K562 (cell line): ENCODE measurements around the gene PDZD2.

Experiments used
- CTCF ChIP-seq, 3 experiments: IDR thresholded peaks in 2 of 3; conservative IDR thresholded peaks in 1 of 3; 2 replicates each; pipeline ENCODE4 v1.5.1; 2011 to 2012; ENCODE audit warnings: low read length in 3 of 3, mild to moderate bottlenecking in 3 of 3, control low read depth in 2 of 3, improper control_type of control experiment in 1 of 3, inconsistent platforms in 1 of 3, low read depth in 1 of 3, mixed read lengths in 1 of 3, moderate library complexity in 1 of 3; ENCODE audit not compliant: insufficient read depth in 2 of 3
- EZH2 ChIP-seq: IDR thresholded peaks from 2 replicates; pipeline ENCODE4 v1.6.1; 2012; ENCODE audit warnings: low read depth, mild to moderate bottlenecking, inconsistent platforms, low read length, borderline replicate concordance
- HNRNPK ChIP-seq: fragments of 200-400 bp; formaldehyde crosslinking; IDR thresholded peaks from one replicate; pipeline ENCODE4 v1.6.1; 2018; ENCODE audit warnings: mild to moderate bottlenecking, low read depth, low read length; ENCODE audit not compliant: poor library complexity, severe bottlenecking
- NFXL1 ChIP-seq: fragments of 450-650 bp; formaldehyde crosslinking; IDR thresholded peaks from 2 replicates; pipeline ENCODE4 v1.4.0; 2021; ENCODE audit warnings: mild to moderate bottlenecking

DNA sequence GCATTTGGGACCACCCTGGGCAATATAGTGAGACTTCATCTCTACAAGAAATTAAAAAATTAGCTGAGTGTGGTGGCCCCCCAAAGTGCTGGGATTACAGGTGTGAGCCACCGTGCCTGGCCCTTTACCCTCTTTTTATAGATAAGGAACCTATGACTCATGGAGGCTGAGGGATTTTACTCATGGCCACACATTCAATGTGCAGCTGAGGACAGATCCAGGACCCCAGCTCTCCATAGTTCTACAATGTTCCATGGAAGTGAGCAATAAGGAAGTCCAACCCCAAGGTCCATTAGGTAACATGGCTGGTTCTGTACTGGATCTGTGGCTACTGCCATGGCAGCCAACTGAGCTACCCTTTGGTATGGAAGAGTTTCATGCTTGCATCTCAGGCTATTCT is 25.3 kb upstream of the PDZD2 start:
- TF ChIP-seq HNRNPK (no peak), NFXL1 (CRISPR knock-in tag) (no peak), CTCF (IDR thresholded peaks at IDR 0.05 in 2 of 3, conservative IDR thresholded peaks at IDR 0.05 in 1 of 3; ENCODE audit: insufficient read depth in 2 of 3, low read depth in 1 of 3, low read length in 3 of 3) (no peak), EZH2 (no peak)
